BE2C (cell line): ENCODE results near the gene ACOT8.

Experiments
- DNase-seq: peaks from one replicate; pipeline ENCODE4 v3.0.0-alpha.2; 2020
- H3K27me3 ChIP-seq: fragments of 250-450 bp; sonication (Bioruptor Pico); 2 replicates; pipeline ENCODE4 v1.5.1; 2020; ENCODE audit warnings: mild to moderate bottlenecking
- H3K36me3 ChIP-seq: fragments of 250-450 bp; sonication (Bioruptor Pico); 2 replicates; pipeline ENCODE4 v1.5.1; 2020; ENCODE audit warnings: mild to moderate bottlenecking
- H3K4me1 ChIP-seq: fragments of 250-450 bp; sonication (Bioruptor Pico); 2 replicates; pipeline ENCODE4 v1.5.1; 2020
- H3K4me3 ChIP-seq: 2 replicates; pipeline ENCODE4 v1.5.1; 2011; ENCODE audit warnings: low read depth, low read length
- H3K9me3 ChIP-seq: fragments of 250-450 bp; sonication (Bioruptor Pico); 2 replicates; pipeline ENCODE4 v1.5.1; 2020
- TF ChIP-seq, protein P1 (sequence below): IDR thresholded peaks from 2 replicates; pipeline ENCODE4 v1.5.1; 2012; ENCODE audit warnings: mild to moderate bottlenecking, low read depth, low read length

ACOT8 gene

DNA sequence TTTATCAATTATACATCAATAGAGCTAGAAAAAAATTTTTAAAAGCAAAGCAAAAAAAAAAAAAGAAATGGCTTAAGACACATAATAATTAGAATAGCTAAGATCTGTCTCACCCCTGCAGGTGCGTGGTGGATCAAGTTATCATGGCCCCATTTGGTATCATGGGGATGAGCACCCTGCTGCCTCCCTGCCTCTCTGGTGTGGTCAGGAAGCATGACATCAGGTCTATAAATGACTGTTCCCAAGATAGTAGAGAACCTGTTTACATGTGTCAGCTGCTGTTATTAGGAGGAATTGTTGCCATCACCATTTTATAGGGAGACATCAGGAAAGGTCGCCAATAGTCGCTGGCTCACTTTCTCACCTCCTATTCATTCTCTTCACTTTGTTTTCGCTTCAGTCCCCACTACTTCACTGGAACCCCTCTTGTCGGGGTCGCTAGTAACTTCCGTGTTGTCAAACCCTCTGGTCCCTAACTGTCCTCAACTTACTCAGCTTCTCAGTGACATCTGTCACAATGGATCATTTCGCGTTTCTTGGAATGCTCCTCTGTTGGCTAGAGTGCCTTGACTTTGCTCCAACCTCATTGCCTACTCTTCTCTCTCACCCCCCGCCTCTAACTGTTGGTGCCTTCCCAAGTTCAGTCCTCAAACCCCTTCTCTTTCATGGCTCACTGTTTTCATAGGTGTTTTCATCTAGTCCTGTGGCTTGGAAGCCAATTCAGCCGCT is 60.7 kb downstream of the ACOT8 start:
- TF ChIP-seq, protein P1, sequence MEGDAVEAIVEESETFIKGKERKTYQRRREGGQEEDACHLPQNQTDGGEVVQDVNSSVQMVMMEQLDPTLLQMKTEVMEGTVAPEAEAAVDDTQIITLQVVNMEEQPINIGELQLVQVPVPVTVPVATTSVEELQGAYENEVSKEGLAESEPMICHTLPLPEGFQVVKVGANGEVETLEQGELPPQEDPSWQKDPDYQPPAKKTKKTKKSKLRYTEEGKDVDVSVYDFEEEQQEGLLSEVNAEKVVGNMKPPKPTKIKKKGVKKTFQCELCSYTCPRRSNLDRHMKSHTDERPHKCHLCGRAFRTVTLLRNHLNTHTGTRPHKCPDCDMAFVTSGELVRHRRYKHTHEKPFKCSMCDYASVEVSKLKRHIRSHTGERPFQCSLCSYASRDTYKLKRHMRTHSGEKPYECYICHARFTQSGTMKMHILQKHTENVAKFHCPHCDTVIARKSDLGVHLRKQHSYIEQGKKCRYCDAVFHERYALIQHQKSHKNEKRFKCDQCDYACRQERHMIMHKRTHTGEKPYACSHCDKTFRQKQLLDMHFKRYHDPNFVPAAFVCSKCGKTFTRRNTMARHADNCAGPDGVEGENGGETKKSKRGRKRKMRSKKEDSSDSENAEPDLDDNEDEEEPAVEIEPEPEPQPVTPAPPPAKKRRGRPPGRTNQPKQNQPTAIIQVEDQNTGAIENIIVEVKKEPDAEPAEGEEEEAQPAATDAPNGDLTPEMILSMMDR = no peak
- no peaks in the 10 kb centered on the region for H3K27me3 ChIP-seq
- no peaks in the 10 kb centered on the region for H3K9me3 ChIP-seq
- H3K4me3 ChIP-seq = no peak overlapping the region
- H3K4me1 ChIP-seq = no peaks in the 10 kb centered on the region
- peaks cover 24% of the 10 kb centered on the region for H3K36me3 ChIP-seq
- DNase-seq = no peak

DNA sequence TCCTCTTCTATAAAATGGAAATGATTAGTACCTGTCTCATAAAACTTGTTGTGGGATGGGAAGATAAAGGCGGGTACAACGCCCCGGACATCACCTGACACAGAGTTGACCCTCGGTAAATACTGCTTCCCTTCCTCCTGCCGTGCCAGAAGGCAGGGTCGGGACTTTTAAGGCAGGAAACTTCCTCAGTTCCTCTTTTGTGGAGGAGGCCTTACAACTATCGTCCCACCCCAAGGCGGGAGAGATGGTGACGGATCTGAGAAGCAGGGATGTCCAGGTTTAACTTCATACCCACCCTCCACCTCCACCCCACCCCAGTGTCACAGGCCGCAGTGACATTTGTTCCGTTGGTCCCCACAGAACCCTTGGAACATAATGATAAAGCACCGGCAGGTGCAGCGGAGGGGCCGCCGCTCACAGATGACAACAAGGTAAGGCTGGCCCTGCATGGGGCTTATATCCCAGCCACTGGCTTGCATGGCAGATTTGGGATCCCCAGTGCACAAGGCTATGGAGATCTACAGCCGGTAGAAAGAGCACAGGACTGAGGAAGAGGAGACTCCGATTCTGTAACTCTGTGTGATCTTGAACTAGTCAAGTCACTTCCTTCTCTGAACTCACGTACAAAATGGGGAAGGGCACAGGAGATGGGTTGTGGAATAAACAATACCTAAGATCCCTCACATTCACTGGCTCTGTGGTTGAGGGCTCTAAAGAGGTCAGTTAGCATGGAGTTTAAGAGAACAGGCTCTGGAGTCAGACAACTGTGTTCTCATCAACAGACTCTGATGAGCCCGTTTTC is 64.7 kb downstream of the ACOT8 start:
- DNase-seq = no peak
- Histone ChIP-seq H3K4me3 (peak overlapping the region; percentile 95), H3K4me1 (no peaks in the 10 kb centered on the region), H3K36me3 (peaks cover 24% of the 10 kb centered on the region), H3K27me3 (no peaks in the 10 kb centered on the region), H3K9me3 (no peaks in the 10 kb centered on the region)
- TF ChIP-seq, protein P1 = no peak
